Uterus (tissue), 4 donors: Measurements from ENCODE around the gene BEST1. TPM values are rescaled to one million over a fixed set of nuclear protein-coding genes. Genes with fewer than 3 reads are reported as not detected.

Source experiments
- DNase-seq, 2 donors: peaks; one replicate each; pipeline ENCODE4 v3.0.0-alpha.2; 2019 to 2020
- H3K27ac ChIP-seq, 2 donors: fragments of 200-600 bp; sonication (generic); 1 replicate in 1 of 2; 2 replicates in 1 of 2; pipeline ENCODE4 v1.5.1; 2016 to 2018
- H3K27me3 ChIP-seq, 2 donors: fragments of 200-600 bp; sonication (generic); one replicate each; pipeline ENCODE4 v1.5.1; 2018 to 2019; ENCODE audit warnings: control low read depth in 1 of 2
- H3K36me3 ChIP-seq, 2 donors: fragments of 200-600 bp; sonication (generic); one replicate each; pipeline ENCODE4 v1.5.1; 2019; ENCODE audit warnings: control low read depth in 1 of 2
- H3K4me1 ChIP-seq, 2 donors: fragments of 200-600 bp; sonication (generic); one replicate each; pipeline ENCODE4 v1.5.1; 2018 to 2019; ENCODE audit warnings: control low read depth in 1 of 2
- H3K4me3 ChIP-seq, 2 donors: fragments of 200-600 bp; sonication (generic); 1 replicate in 1 of 2; 2 replicates in 1 of 2; pipeline ENCODE4 v1.5.1; 2018 to 2019; ENCODE audit warnings: mild to moderate bottlenecking in 1 of 2
- H3K9me3 ChIP-seq, 2 donors: fragments of 200-600 bp; sonication (generic); one replicate each; pipeline ENCODE4 v1.5.1; 2019; ENCODE audit warnings: control low read depth in 1 of 2
- POLR2A ChIP-seq, 2 donors: fragments of 450-650 bp; IDR thresholded peaks; one replicate each; pipeline ENCODE4 v1.6.1; 2016; ENCODE audit warnings: antibody characterized with exemption in 2 of 2, mild to moderate bottlenecking in 1 of 2, moderate library complexity in 1 of 2
- intact Hi-C: fragments of 100-400 bp; cut with DNase I; formaldehyde crosslinking; loops from one replicate; pipeline ENCODE4 v1.15.1; 2023; ENCODE audit warnings: low total_unique reads
- total RNA-seq, 4 donors: library from RNA; depleted of rRNA in 3 of 4; stranded (reverse); fragments of >200 nt in 3 of 4; gene quantifications; one replicate each; pipeline versions ENCODE4 v1.1.0 to v1.2.4, GENCODE V29; 2014 to 2023
- TF ChIP-seq, protein P1 (sequence below), 4 experiments: fragments of 200-600 bp in 2 of 4; fragments of 450-650 bp in 2 of 4; sonication (generic) in 2 of 4; IDR thresholded peaks; one replicate each; pipeline ENCODE4 v1.5.1; 2016 to 2019; ENCODE audit warnings: antibody characterized with exemption in 4 of 4, mild to moderate bottlenecking in 2 of 4, moderate library complexity in 1 of 4
- donor health status: DM: yes; HTN: yes; CAD: no.

Gene BEST1
- total RNA-seq: 10 to 100 TPM in 1 of 4 donors, 1 to 10 TPM in 3; 3.3 to 11.1 (median 3.9) TPM

DNA sequence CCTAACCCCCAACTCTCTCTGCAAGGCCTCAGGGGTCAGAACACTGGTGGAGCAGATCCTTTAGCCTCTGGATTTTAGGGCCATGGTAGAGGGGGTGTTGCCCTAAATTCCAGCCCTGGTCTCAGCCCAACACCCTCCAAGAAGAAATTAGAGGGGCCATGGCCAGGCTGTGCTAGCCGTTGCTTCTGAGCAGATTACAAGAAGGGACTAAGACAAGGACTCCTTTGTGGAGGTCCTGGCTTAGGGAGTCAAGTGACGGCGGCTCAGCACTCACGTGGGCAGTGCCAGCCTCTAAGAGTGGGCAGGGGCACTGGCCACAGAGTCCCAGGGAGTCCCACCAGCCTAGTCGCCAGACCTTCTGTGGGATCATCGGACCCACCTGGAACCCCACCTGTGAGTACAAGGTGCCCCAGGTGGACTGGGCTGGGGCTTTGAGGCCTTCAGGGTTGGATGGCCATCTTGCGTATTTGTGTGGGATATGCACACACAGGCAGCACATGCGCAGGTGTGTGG, at the start of gene BEST1:
BEST1 (plus strand) TSS at position 317 of the 513 bp plus-strand sequence. CDS start 1,456 bp downstream, outside the sequence.
- TF ChIP-seq, protein P1, sequence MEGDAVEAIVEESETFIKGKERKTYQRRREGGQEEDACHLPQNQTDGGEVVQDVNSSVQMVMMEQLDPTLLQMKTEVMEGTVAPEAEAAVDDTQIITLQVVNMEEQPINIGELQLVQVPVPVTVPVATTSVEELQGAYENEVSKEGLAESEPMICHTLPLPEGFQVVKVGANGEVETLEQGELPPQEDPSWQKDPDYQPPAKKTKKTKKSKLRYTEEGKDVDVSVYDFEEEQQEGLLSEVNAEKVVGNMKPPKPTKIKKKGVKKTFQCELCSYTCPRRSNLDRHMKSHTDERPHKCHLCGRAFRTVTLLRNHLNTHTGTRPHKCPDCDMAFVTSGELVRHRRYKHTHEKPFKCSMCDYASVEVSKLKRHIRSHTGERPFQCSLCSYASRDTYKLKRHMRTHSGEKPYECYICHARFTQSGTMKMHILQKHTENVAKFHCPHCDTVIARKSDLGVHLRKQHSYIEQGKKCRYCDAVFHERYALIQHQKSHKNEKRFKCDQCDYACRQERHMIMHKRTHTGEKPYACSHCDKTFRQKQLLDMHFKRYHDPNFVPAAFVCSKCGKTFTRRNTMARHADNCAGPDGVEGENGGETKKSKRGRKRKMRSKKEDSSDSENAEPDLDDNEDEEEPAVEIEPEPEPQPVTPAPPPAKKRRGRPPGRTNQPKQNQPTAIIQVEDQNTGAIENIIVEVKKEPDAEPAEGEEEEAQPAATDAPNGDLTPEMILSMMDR (IDR thresholded peaks at IDR 0.05): no peak
- no peak for TF ChIP-seq POLR2A (IDR thresholded peaks at IDR 0.05)
- no peaks in the 10 kb centered on the region for H3K27me3 ChIP-seq
- DNase-seq: no peak
- H3K4me3 ChIP-seq: no peak within 1 kb of the TSS
- H3K4me1 ChIP-seq: peaks cover 0 to 8% of the 10 kb centered on the region in 2 donors
- intact Hi-C loops: loop anchor here (10.0 kb wide), 1 partner anchor 135 kb away; no protein-coding TSS in a partner anchor
- no peaks in the 10 kb centered on the region for H3K9me3 ChIP-seq
- H3K36me3 ChIP-seq: no peaks in the 10 kb centered on the region
- peak within 1 kb of the TSS; percentile 77 to 84 for H3K27ac ChIP-seq

DNA sequence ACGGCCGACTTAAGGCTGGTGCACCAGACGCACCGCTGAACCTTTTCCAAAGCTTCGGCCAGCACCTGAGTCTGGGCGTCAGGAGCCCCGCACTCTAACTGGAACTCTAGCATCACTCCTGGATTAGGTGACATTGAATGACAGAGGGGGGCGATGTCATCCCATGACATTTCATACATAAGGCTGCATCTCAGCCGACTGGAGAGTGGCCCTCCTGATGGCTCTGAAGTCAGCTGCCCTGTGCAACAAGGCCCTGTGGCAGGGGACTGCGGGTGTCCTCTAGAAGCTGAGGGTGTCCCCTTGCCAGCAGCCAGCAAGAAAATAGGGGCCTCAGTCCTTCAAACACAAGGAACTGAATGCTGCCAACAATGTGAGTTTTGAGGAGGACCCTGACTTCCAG, 48.8 kb upstream of the BEST1 start:
- no peaks in the 10 kb centered on the region for H3K27me3 ChIP-seq
- DNase-seq: no peak
- intact Hi-C loops: no loop called here
- TF ChIP-seq, protein P1 (IDR thresholded peaks at IDR 0.05): no peak
- TF ChIP-seq POLR2A (IDR thresholded peaks at IDR 0.05): no peak
- no peak overlapping the region for H3K27ac ChIP-seq
- H3K4me3 ChIP-seq: no peak overlapping the region
- no peaks in the 10 kb centered on the region for H3K36me3 ChIP-seq
- no peaks in the 10 kb centered on the region for H3K9me3 ChIP-seq
- no peaks in the 10 kb centered on the region for H3K4me1 ChIP-seq

DNA sequence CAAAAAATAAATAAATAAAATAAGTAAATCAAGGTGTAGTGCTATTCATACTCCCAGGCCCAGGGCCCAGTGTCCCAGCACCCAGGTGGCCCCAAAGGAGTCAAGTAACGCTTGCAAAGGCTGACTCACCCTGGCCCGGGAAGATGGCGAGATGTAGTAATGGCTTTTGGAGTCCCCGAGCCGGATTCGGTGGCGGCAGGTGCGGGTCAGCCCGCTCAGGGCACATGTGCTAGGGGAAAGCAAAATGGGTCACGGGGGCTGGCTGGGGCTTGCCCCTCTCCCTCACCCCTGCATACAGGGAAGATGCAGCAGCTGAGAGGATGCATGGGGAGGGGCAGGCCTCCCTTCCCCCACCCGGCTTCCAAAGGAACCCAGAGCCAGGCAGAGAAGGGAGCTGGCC, 47.8 kb upstream of the BEST1 start:
- H3K27me3 ChIP-seq: no peaks in the 10 kb centered on the region
- no peak for DNase-seq
- no peaks in the 10 kb centered on the region for H3K36me3 ChIP-seq
- TF ChIP-seq POLR2A (IDR thresholded peaks at IDR 0.05): no peak
- TF ChIP-seq, protein P1 (IDR thresholded peaks at IDR 0.05): no peak
- no peaks in the 10 kb centered on the region for H3K4me1 ChIP-seq
- no peaks in the 10 kb centered on the region for H3K9me3 ChIP-seq
- no peak overlapping the region for H3K4me3 ChIP-seq
- intact Hi-C loops: no loop called here
- no peak overlapping the region for H3K27ac ChIP-seq

DNA sequence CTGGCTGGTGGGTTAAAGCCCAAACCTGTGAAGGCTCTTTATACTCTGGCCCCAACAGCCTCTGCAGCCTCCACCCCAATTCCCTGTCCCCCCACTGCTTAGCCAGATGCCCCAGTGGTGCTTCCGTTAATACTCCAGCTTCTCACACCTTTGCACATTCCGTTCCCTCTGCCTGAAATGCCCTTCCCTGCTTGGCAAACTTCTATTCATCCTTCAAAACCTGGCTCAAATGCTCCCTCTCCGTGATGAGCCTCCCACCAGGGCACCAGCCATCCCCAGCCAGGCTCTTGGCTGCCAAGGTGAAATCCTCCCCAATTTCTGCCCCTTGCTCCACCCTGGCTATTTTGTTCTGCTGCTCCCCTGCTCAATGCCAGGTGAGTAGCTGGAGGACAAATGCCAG, 46.3 kb upstream of the BEST1 start:
- Histone ChIP-seq H3K36me3 (no peaks in the 10 kb centered on the region), H3K27ac (no peak overlapping the region), H3K4me3 (no peak overlapping the region), H3K27me3 (no peaks in the 10 kb centered on the region), H3K9me3 (no peaks in the 10 kb centered on the region), H3K4me1 (peaks cover 0 to 4% of the 10 kb centered on the region in 2 donors)
- intact Hi-C loops: no loop called here
- no peak for TF ChIP-seq POLR2A (IDR thresholded peaks at IDR 0.05)
- TF ChIP-seq, protein P1 (IDR thresholded peaks at IDR 0.05): no peak
- DNase-seq: no peak

DNA sequence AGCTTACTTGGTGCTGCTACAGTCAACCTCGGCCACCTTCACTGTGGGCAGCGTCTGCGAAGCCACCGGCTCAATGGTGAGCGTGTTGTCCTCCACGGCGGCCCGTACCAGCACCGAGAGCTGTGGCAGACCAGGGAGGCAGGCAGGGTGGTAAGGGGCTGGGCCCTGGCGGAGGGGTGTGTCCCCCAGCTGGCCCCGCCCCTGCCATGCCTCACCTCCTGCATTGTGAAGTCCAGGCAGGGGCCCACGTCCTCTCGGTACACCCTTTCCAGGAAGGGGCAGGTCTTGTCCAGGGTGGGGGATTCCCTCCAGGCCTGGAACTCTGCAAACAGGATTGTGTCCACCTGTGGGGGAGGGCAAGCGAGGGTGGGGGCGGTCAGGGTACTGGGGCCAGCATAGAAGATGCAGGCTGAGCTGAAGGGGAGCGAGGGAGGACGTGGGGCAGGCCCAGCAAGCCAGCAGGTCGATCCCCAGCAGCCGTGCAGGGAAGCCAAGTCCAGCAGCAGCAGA, 45.6 kb upstream of the BEST1 start:
- intact Hi-C loops: no loop called here
- H3K27me3 ChIP-seq: no peaks in the 10 kb centered on the region
- TF ChIP-seq, protein P1 (IDR thresholded peaks at IDR 0.05): no peak
- no peak for TF ChIP-seq POLR2A (IDR thresholded peaks at IDR 0.05)
- peaks cover 0 to 4% of the 10 kb centered on the region in 2 donors for H3K4me1 ChIP-seq
- H3K4me3 ChIP-seq: no peak overlapping the region
- H3K27ac ChIP-seq: no peak overlapping the region
- DNase-seq: no peak
- no peaks in the 10 kb centered on the region for H3K36me3 ChIP-seq
- no peaks in the 10 kb centered on the region for H3K9me3 ChIP-seq
